Smooth muscle cell (in vitro differentiated cells): ENCODE measurements around the gene TMEM270. TPM values are rescaled to one million over a fixed set of nuclear protein-coding genes. Genes with fewer than 3 reads are reported as not detected.
"Not testable (repeated sequence)": the region's sequence is repeated elsewhere in the genome, so short reads cannot be mapped to it uniquely, and the experiment has no call there.

Source experiments
- DNase-seq: peaks from one replicate; lab custom pipeline; 2025; ENCODE audit not compliant: unreplicated experiment; lab: John Stamatoyannopoulos, UW
- H2AFZ ChIP-seq: fragments of 200-600 bp; sonication (generic); 2 replicates; pipeline ENCODE4 v1.6.0; 2016; ENCODE audit warnings: antibody characterized with exemption, low read depth, mild to moderate bottlenecking
- H3F3A ChIP-seq: fragments of 200-600 bp; sonication (generic); 2 replicates; pipeline ENCODE4 v1.6.0; 2017; ENCODE audit warnings: antibody characterized with exemption, low read depth
- H3K27ac ChIP-seq: fragments of 200-600 bp; sonication (generic); 2 replicates; pipeline ENCODE4 v1.5.1; 2016; ENCODE audit warnings: low read depth, mild to moderate bottlenecking
- H3K27me3 ChIP-seq: fragments of 200-600 bp; sonication (generic); 2 replicates; pipeline ENCODE4 v1.6.1; 2016; ENCODE audit warnings: low read depth, mild to moderate bottlenecking
- H3K36me3 ChIP-seq: fragments of 200-600 bp; sonication (generic); 2 replicates; pipeline ENCODE4 v1.5.1; 2016; ENCODE audit warnings: low read depth
- H3K4me1 ChIP-seq: fragments of 200-600 bp; sonication (generic); 2 replicates; pipeline ENCODE4 v1.5.1; 2016; ENCODE audit warnings: low read depth
- H3K4me2 ChIP-seq: fragments of 200-600 bp; sonication (generic); 2 replicates; pipeline ENCODE4 v1.6.0; 2016; ENCODE audit warnings: mild to moderate bottlenecking
- H3K4me3 ChIP-seq: fragments of 200-600 bp; sonication (generic); 2 replicates; pipeline ENCODE4 v1.5.1; 2016; ENCODE audit warnings: mild to moderate bottlenecking
- H3K79me2 ChIP-seq: fragments of 200-600 bp; sonication (generic); 2 replicates; pipeline ENCODE4 v1.6.0; 2016; ENCODE audit warnings: low read depth, mild to moderate bottlenecking
- H3K9ac ChIP-seq: fragments of 200-600 bp; sonication (generic); 2 replicates; pipeline ENCODE4 v1.6.0; 2016; ENCODE audit warnings: low read depth
- H3K9me3 ChIP-seq: fragments of 200-600 bp; sonication (generic); replicated peaks from 2 replicates; pipeline ENCODE4 v1.5.1; 2016; ENCODE audit warnings: low read depth
- H4K20me1 ChIP-seq: fragments of 200-600 bp; sonication (generic); 2 replicates; pipeline ENCODE4 v1.6.0; 2016; ENCODE audit warnings: low read depth
- CTCF ChIP-seq: fragments of 200-600 bp; sonication (generic); IDR thresholded peaks from 2 replicates; pipeline ENCODE4 v1.5.1; 2017; ENCODE audit warnings: borderline replicate concordance, mild to moderate bottlenecking, antibody characterized with exemption; ENCODE audit not compliant: insufficient read depth, poor library complexity, severe bottlenecking
- WGBS: methylation state at CpG from one replicate; pipeline ENCODE4 v1.1.7; 2016; ENCODE audit warnings: low lambda C conversion rate; 5-methylcytosine and 5-hydroxymethylcytosine counted together
- polyA plus RNA-seq: library from polyadenylated mRNA; unstranded; fragments of >200 nt; fragmentation: Nextera tagmentation; extraction: Ambion mirVana; gene quantifications from 2 replicates; pipeline ENCODE4 v1.2.1, GENCODE V29; 2016
- total RNA-seq: library from RNA; depleted of rRNA; stranded (reverse); fragments of >200 nt; gene quantifications from 2 replicates; pipeline ENCODE4 v1.2.3, GENCODE V29; 2014

Gene TMEM270
- total and polyA plus RNA-seq, 2 experiments from 2014 or later: not detected

- Histone ChIP-seq H3K27me3 (no peaks in the 10 kb centered on the region), H3K4me2 (no peak overlapping the region), H3K27ac (no peak overlapping the region), H3K36me3 (no peaks in the 10 kb centered on the region), H3K4me3 (no peak overlapping the region), H3F3A (no peaks in the 10 kb centered on the region), H4K20me1 (peaks cover 4% of the 10 kb centered on the region), H3K79me2 (no peaks in the 10 kb centered on the region), H3K4me1 (peaks cover 7% of the 10 kb centered on the region), H3K9me3 (no peaks in the 10 kb centered on the region), H3K9ac (no peak overlapping the region), H2AFZ (no peak overlapping the region)
- 95% methylated on average over 8 of the region's 11 CpGs for WGBS
- TF ChIP-seq CTCF: no peak
- no peak for DNase-seq
Observed at GRCh38 chr7:73834626-73835191, 26.2 kb upstream of the TMEM270 start.

- H3K9ac ChIP-seq: not testable (repeated sequence)
Observed at GRCh38 chr7:73837167-73837566, 23.8 kb upstream of the TMEM270 start.

GRCh38 chr7:73838642-73839041 lies 22.3 kb upstream of the TMEM270 start:
- Histone ChIP-seq H3K79me2 (no peaks in the 10 kb centered on the region), H3K4me1 (peaks cover 4% of the 10 kb centered on the region), H3K36me3 (no peaks in the 10 kb centered on the region), H3K27me3 (no peaks in the 10 kb centered on the region), H3K4me2 (no peak overlapping the region), H3K9me3 (no peaks in the 10 kb centered on the region), H3K9ac (no peak overlapping the region), H3K27ac (no peak overlapping the region), H3K4me3 (no peak overlapping the region), H2AFZ (no peak overlapping the region), H3F3A (no peaks in the 10 kb centered on the region), H4K20me1 (no peaks in the 10 kb centered on the region)
- no peak for TF ChIP-seq CTCF
- 79% methylated on average over 5 of the region's 6 CpGs for WGBS
- DNase-seq: no peak

More at GRCh38 chr7:73837167-73837566, 23.8 kb upstream of the TMEM270 start:
- DNase-seq, H3F3A ChIP-seq, H3K4me3 ChIP-seq, H3K9me3 ChIP-seq, H3K27ac ChIP-seq, H4K20me1 ChIP-seq, H3K36me3 ChIP-seq, H3K4me1 ChIP-seq, H3K4me2 ChIP-seq, H3K27me3 ChIP-seq, H2AFZ ChIP-seq, H3K79me2 ChIP-seq: not testable (repeated sequence)

- Histone ChIP-seq H3K4me3 (no peak overlapping the region), H3K9ac (no peak overlapping the region), H4K20me1 (no peaks in the 10 kb centered on the region), H3K4me2 (no peak overlapping the region), H2AFZ (no peak overlapping the region), H3K27ac (no peak overlapping the region), H3K9me3 (no peaks in the 10 kb centered on the region), H3K27me3 (no peaks in the 10 kb centered on the region), H3F3A (peaks cover 6% of the 10 kb centered on the region), H3K79me2 (no peaks in the 10 kb centered on the region), H3K4me1 (peaks cover 4% of the 10 kb centered on the region), H3K36me3 (no peaks in the 10 kb centered on the region)
- whole genome bisulfite sequencing: 97% methylated on average over 7 of the region's 7 CpGs
- DNase-seq: no peak
- no peak for TF ChIP-seq CTCF
Observed at GRCh38 chr7:73839290-73839689, 21.7 kb upstream of the TMEM270 start.
